Endothelial cell of umbilical vein (primary cell): ENCODE results near the gene TRIP11. TPM values are rescaled to one million over a fixed set of nuclear protein-coding genes. Genes with fewer than 3 reads are reported as not detected.

Experiments
- BruUV-seq: library from RNA; stranded (reverse); fragments of 400-500 nt; replicated peaks from 2 replicates; lab custom pipeline; 2021; lab: Mats Ljungman, UMichigan
- CTCF ChIA-PET: fragments of 300-600, 350-600 bp; sonication (Branson Sonifier 250); formaldehyde crosslinking; loops from one replicate; lab custom pipeline; 2021; ENCODE audit warnings: antibody characterized with exemption, inconsistent platforms; lab: Charles Lee
- POLR2A ChIA-PET: fragments of 300-600, 350-600 bp; sonication (Branson Sonifier 250); formaldehyde crosslinking; loops from one replicate; lab custom pipeline; 2021; ENCODE audit warnings: antibody characterized with exemption, inconsistent platforms; lab: Charles Lee
- DNase-seq: peaks from one replicate; pipeline ENCODE4 v3.0.0-alpha.2; 2011; ENCODE audit warnings: low read depth, low spot score
- FAIRE-seq: peaks from 2 replicates; lab custom pipeline; 2011; peaks lifted over from hg19 to GRCh38; lab: Jason Lieb, UNC
- H2AFZ ChIP-seq: 2 replicates; pipeline ENCODE4 v1.6.0; 2012; ENCODE audit warnings: low read depth, low read length, control low read depth, inconsistent platforms
- H3K27ac ChIP-seq: 2 replicates; pipeline ENCODE4 v1.5.1; 2011; ENCODE audit warnings: low read depth, mild to moderate bottlenecking, control low read depth, low read length, moderate library complexity; ENCODE audit not compliant: insufficient read depth
- H3K27me3 ChIP-seq, 2 experiments: 2 replicates each; pipeline versions ENCODE4 v1.6.0 to v1.6.1; 2011; ENCODE audit warnings: low read length in 2 of 2, mixed read lengths in 1 of 2; ENCODE audit not compliant: control insufficient read depth in 2 of 2, insufficient read depth in 2 of 2
- H3K36me3 ChIP-seq, 2 experiments: 2 replicates in 1 of 2; 3 replicates in 1 of 2; pipeline ENCODE4 v1.5.1; 2011; ENCODE audit warnings: low read length in 2 of 2, mild to moderate bottlenecking in 1 of 2, moderate library complexity in 1 of 2; ENCODE audit not compliant: control insufficient read depth in 2 of 2, insufficient read depth in 2 of 2; ENCODE audit errors: extremely low read depth in 1 of 2
- H3K4me1 ChIP-seq: 3 replicates; pipeline ENCODE4 v1.5.1; 2011; ENCODE audit warnings: mild to moderate bottlenecking, low read length; ENCODE audit not compliant: control insufficient read depth, insufficient read depth; ENCODE audit errors: extremely low read depth
- H3K4me2 ChIP-seq: 2 replicates; pipeline ENCODE4 v1.6.1; 2011; ENCODE audit warnings: low read length, control low read depth, mixed read lengths; ENCODE audit not compliant: insufficient read depth
- H3K4me3 ChIP-seq, 3 experiments: fragments of 200-600 bp in 1 of 3; sonication (generic), shearing (Covaris generic) in 1 of 3; replicated peaks in 1 of 3; 2 replicates each; pipeline ENCODE4 v1.5.1; 2011 to 2016; ENCODE audit warnings: control low read depth in 3 of 3, low read length in 3 of 3, mild to moderate bottlenecking in 2 of 3, inconsistent platforms in 1 of 3, low read depth in 1 of 3, moderate library complexity in 1 of 3; ENCODE audit not compliant: insufficient read depth in 1 of 3
- H3K79me2 ChIP-seq: 2 replicates; pipeline ENCODE4 v1.6.0; 2012; ENCODE audit warnings: low read length, inconsistent platforms; ENCODE audit not compliant: control insufficient read depth, insufficient read depth
- H3K9ac ChIP-seq: replicated peaks from 2 replicates; pipeline ENCODE3; 2011; ENCODE audit warnings: low read length, control low read depth; ENCODE audit not compliant: insufficient read depth; ENCODE audit errors: extremely low read depth
- H3K9me1 ChIP-seq: replicated peaks from 3 replicates; pipeline ENCODE4 v1.6.0; 2011; ENCODE audit warnings: mild to moderate bottlenecking, low read length; ENCODE audit not compliant: control insufficient read depth, insufficient read depth; ENCODE audit errors: extremely low read depth
- H3K9me3 ChIP-seq: replicated peaks from 2 replicates; pipeline ENCODE4 v1.5.1; 2012; ENCODE audit warnings: low read length, inconsistent platforms; ENCODE audit not compliant: control insufficient read depth, insufficient read depth
- H4K20me1 ChIP-seq: replicated peaks from 2 replicates; pipeline ENCODE3; 2011; ENCODE audit warnings: mild to moderate bottlenecking, low read length; ENCODE audit not compliant: control insufficient read depth, insufficient read depth; ENCODE audit errors: extremely low read depth
- CTCF ChIP-seq, 2 donors: IDR thresholded peaks; 1 replicate in 1 of 2; 2 replicates in 1 of 2; pipeline ENCODE4 v1.5.1; 2011; ENCODE audit warnings: low read length in 2 of 2, mild to moderate bottlenecking in 2 of 2, moderate library complexity in 2 of 2, control low read depth in 1 of 2, inconsistent platforms in 1 of 2, low read depth in 1 of 2; ENCODE audit not compliant: insufficient read depth in 1 of 2; ENCODE audit errors: extremely low read depth in 1 of 2
- EZH2 ChIP-seq: IDR thresholded peaks from 2 replicates; pipeline ENCODE4 v1.6.1; 2012; ENCODE audit warnings: borderline replicate concordance, low read depth, mild to moderate bottlenecking, moderate library complexity, low read length, inconsistent platforms; ENCODE audit not compliant: severe bottlenecking
- FOS ChIP-seq: IDR thresholded peaks from 2 replicates; pipeline ENCODE4 v1.6.1; 2011; ENCODE audit warnings: mild to moderate bottlenecking, low read length, moderate library complexity, borderline replicate concordance; ENCODE audit not compliant: insufficient read depth
- GATA2 ChIP-seq: IDR thresholded peaks from 2 replicates; pipeline ENCODE4 v1.7.0; 2011; ENCODE audit warnings: low read depth, mild to moderate bottlenecking, moderate library complexity, mixed read lengths, low read length; ENCODE audit not compliant: insufficient read length, insufficient read depth
- JUN ChIP-seq: IDR thresholded peaks from 2 replicates; pipeline ENCODE4 v1.6.1; 2011; ENCODE audit warnings: borderline replicate concordance, low read depth; ENCODE audit not compliant: insufficient read length, insufficient read depth
- MAX ChIP-seq: IDR thresholded peaks from 2 replicates; pipeline ENCODE4 v1.6.1; 2011; ENCODE audit not compliant: insufficient read depth, insufficient read length
- MYC ChIP-seq: IDR thresholded peaks from one replicate; pipeline ENCODE4 v1.6.1; 2011; ENCODE audit warnings: mild to moderate bottlenecking, low read depth, low read length
- POLR2A ChIP-seq: IDR thresholded peaks from 2 replicates; pipeline ENCODE4 v1.6.1; 2012; ENCODE audit warnings: low read depth, mild to moderate bottlenecking, control low read depth, low read length
- POLR2AphosphoS5 ChIP-seq: IDR thresholded peaks from 2 replicates; pipeline ENCODE4 v1.6.1; 2012; ENCODE audit warnings: low read depth, mild to moderate bottlenecking, control low read depth, low read length, moderate library complexity; ENCODE audit not compliant: insufficient read depth
- dilution Hi-C: fragments of 300-500 bp; cut with MboI; formaldehyde crosslinking; loops from one replicate; pipeline ENCODE4 v1.15.0; 2019; ENCODE audit warnings: low sequenced_read_pairs; ENCODE audit not compliant: extremely low pct_ligation_motif_present
- intact Hi-C: fragments of 100-400 bp; cut with micrococcal nuclease; formaldehyde crosslinking; loops from one replicate; pipeline ENCODE4 v1.10.0; 2022
- polyA plus RNA-seq, 4 experiments: library from polyadenylated mRNA; depleted of rRNA in 3 of 4; stranded (reverse) in 3 of 4; unstranded in 1 of 4; fragments of >200 nt; gene quantifications; 2 replicates each; pipeline versions ENCODE4 v1.2.1 to v1.2.3, GENCODE V29; 2011 to 2012; ENCODE audit warnings: missing spikeins in 1 of 4
- total RNA-seq: library from RNA; stranded (reverse); gene quantifications from 2 replicates; pipeline ENCODE4 v1.2.3, GENCODE V29; 2021

Gene TRIP11
- total and polyA plus RNA-seq, 2 donors (not counting 3 experiments of a cell fraction or from before 2014, with no cell fraction given), result 7.0 to 58.0 TPM

GRCh38 chr14:92009604-92010003 lies 30.3 kb downstream of the TRIP11 start:
- H3K27me3 ChIP-seq, result no peaks in the 10 kb centered on the region
- FAIRE-seq (no peak), DNase-seq (no peak)
- H3K4me1 ChIP-seq, result no peaks in the 10 kb centered on the region
- H3K79me2 ChIP-seq, result no peaks in the 10 kb centered on the region
- H2AFZ ChIP-seq, result no peak overlapping the region
- H3K4me3 ChIP-seq, result no peak overlapping the region
- peaks cover 10 to 12% of the 10 kb centered on the region in 2 experiments for H3K36me3 ChIP-seq
- no TSS peak for BruUV-seq
- dilution Hi-C loops, result no loop called here
- CTCF ChIA-PET, result interaction anchor here (2.4 kb wide), 1 partner anchor 13 kb away, joined by 12 read pairs; no protein-coding TSS in a partner anchor
- H3K9me1 ChIP-seq, result no peaks in the 10 kb centered on the region
- no peak overlapping the region for H3K27ac ChIP-seq
- TF ChIP-seq CTCF (IDR thresholded peaks at IDR 0.05; ENCODE audit: extremely low read depth in 1 of 2, insufficient read depth in 1 of 2, low read depth in 1 of 2, low read length in 2 of 2) (no peak), POLR2A (no peak), MYC (no peak)
- intact Hi-C loops, result no loop called here
- POLR2A ChIA-PET, result no interaction called here
- no peaks in the 10 kb centered on the region for H4K20me1 ChIP-seq
- H3K4me2 ChIP-seq, result no peak overlapping the region
- no peak overlapping the region for H3K9ac ChIP-seq
- no peaks in the 10 kb centered on the region for H3K9me3 ChIP-seq

GRCh38 chr14:92005019-92005418 lies 34.8 kb downstream of the TRIP11 start:
- Histone ChIP-seq H4K20me1 (no peaks in the 10 kb centered on the region), H2AFZ (no peak overlapping the region), H3K9me3 (no peaks in the 10 kb centered on the region), H3K4me3 (no peak overlapping the region), H3K4me2 (no peak overlapping the region), H3K27me3 (no peaks in the 10 kb centered on the region), H3K9ac (no peak overlapping the region), H3K27ac (no peak overlapping the region), H3K79me2 (no peaks in the 10 kb centered on the region), H3K4me1 (peaks cover 6% of the 10 kb centered on the region), H3K36me3 (peaks cover 3 to 13% of the 10 kb centered on the region in 2 experiments), H3K9me1 (no peaks in the 10 kb centered on the region)
- TF ChIP-seq EZH2 (no peak), MAX (no peak), CTCF (IDR thresholded peaks at IDR 0.05; ENCODE audit: extremely low read depth in 1 of 2, insufficient read depth in 1 of 2, low read depth in 1 of 2, low read length in 2 of 2) (no peak), JUN (no peak), FOS (no peak), GATA2 (no peak), POLR2AphosphoS5 (no peak), POLR2A (no peak), MYC (no peak)
- dilution Hi-C loops (no loop called here), intact Hi-C loops (no loop called here)
- ChIA-PET CTCF (interaction anchor here (2.7 kb wide), 1 partner anchor 8 kb away, joined by 25 read pairs; no protein-coding TSS in a partner anchor), POLR2A (no interaction called here)
- BruUV-seq, result no TSS peak
- DNase-seq (no peak), FAIRE-seq (no peak)
